HTERT RPE-1 (cell line): Measurements from ENCODE around the gene PRMT7.

Source experiments
- in situ Hi-C: fragments of 300-500 bp; cut with MboI; formaldehyde crosslinking; loops from 4 replicates; pipeline ENCODE4 v1.14.3; 2020; ENCODE audit warnings: low sequenced_read_pairs

PRMT7 gene

DNA sequence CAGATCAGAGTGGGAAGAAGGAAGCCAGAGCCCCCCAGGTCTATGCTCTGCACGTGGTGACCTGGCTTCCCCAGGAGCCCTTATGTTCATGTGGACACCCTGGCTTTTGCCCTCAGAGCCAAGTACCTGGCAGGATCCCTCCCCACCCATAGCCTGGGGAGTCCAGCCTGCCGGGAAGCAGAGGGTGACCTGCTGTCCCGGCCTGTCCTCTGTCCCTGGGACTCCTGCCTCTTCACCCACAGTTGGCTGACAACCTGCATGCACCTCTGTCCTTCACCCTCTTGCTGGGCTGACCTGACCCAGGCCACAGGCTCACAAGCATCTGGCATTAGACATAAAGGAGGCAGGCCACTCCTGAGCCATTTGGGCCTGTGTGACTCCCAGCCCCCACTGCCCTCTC is 77.3 kb downstream of the PRMT7 start:
- in situ Hi-C loops: no loop called here

DNA sequence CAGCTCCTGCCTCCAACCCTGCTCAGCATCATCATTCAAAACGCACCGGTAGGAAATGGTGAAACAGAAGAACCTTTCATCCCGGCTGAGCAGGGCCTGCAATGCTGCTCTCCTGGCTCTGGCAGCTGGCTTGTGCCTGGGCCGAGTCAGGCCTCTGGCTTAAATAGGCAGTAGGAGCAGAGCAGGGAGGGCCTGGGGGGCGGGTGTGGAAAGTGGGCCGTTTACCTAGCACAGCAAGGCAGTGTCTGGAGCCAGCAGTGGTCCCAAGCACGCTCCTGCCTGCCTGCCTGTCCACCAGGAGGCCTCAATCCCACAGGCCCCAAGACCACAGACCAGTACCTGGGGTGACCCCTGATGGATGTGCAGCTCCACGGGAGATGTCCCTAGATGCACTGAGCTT is 78.2 kb downstream of the PRMT7 start:
- in situ Hi-C loops: no loop called here

DNA sequence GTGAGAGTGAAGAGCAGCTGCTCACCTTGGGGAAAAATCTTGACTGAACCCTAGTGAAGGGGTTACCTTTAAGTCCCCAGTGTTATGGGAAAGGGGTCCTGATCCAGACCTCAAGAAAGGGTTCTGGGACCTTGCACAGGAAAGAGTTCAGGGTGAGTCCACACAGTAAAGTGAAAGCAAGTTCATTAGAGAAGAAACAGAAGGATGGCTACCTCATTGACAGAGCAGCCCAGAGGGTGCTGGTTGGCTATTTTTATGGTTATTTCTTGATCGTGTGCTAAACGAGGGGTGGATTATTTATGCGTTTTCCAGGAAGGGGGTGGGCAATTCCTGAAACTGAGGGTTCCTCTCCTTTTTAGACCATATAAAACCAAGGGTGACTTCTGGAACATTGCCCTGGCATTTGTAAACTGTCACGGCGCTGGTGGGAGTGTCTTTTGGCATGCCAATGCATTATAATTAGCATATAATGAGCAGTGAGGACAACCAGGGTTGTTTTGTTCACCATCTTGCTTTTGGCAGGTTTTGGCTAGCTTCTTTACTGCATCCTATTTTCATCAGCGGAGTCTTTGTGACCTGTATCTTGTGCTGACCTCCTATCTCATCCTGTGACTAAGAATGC is 79.0 kb downstream of the PRMT7 start:
- in situ Hi-C loops: no loop called here

DNA sequence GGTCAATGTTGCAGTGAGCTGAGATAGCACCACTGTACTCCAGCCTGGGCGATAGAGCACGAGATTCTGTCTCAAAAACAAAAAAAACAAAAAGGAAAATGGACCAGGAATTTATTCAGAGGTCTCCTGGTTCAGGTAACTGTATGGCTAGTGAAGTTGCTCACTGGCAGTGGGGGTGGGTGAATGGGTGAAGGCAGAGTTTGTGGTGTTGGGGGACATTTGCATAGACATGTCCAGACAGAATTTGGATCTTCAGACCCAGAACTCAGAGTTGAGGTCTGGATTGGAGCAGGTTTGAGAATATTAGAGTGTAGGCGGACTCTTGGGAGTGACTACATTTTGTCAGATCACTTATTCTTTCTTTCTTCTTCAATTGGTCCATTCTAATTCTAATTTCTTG is 82.5 kb downstream of the PRMT7 start:
- in situ Hi-C loops: no loop called here

DNA sequence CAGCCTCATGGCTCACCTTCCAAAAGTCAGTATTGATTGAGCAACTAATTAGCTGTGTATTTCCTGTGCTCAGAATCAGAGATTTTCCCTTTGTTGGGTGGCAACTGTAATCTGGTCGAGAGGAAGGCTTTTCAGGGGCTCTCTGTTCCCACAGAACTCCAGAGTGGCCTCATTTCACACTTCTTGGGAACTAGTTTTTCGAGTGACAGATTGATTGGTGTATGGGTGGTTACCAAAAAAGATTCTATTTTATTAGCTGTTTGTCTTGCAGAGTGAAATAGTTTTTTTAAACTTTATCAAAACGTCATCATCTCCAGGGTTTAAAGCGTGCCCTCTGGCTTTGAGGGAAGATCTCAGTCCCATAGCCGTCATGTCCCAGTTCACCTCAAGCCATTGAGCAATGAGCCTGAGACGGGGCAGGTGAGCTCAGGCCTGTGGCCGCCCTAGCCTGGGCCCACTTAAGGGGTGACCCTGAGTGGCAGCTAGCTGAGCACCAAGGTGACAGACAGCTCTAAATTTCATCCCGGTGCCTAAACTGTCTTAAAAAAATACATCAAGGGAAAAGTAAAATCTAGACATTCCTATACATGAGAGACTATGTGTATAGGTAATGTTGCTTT is 84.5 kb downstream of the PRMT7 start:
- in situ Hi-C loops: no loop called here

DNA sequence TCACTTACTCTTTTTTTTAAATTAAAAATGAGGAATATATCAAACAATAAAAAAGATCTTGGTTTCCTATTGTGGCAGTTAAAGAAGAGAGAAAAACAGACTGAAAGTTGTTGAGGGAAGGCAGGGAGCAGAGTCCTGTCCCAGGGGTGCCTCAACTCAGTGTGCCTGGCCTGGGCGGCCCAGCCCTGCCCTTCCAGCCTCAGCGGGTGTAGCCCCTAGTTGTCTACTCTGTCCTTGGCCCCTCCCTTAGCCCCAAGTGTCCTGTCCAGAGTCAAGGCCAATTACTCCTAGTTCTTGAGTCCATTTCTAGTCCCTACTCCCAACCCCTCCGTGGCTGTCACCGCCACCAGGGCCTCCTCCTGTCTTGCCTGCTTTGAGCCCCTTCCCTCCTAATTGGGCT is 85.0 kb downstream of the PRMT7 start:
- in situ Hi-C loops: no loop called here

DNA sequence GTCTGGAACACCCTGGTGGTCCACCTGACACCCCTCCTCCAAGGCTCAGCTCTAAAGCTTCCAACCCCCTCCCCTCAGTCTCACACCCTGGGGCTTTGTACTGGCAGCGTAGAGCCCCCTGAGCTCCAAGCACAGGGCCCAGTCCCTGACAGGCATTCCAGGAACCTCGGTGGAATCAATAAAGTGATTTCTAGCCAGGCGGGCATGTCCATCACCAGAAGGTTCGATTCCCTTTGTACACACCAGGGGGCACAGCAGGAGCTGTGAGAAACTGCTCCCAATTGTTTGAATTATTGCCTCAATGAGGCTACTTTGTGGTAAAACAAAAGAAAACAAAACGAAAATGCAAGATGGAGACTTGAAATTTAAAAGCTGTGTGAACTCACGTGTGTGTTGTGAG is 85.7 kb downstream of the PRMT7 start:
- in situ Hi-C loops: no loop called here

DNA sequence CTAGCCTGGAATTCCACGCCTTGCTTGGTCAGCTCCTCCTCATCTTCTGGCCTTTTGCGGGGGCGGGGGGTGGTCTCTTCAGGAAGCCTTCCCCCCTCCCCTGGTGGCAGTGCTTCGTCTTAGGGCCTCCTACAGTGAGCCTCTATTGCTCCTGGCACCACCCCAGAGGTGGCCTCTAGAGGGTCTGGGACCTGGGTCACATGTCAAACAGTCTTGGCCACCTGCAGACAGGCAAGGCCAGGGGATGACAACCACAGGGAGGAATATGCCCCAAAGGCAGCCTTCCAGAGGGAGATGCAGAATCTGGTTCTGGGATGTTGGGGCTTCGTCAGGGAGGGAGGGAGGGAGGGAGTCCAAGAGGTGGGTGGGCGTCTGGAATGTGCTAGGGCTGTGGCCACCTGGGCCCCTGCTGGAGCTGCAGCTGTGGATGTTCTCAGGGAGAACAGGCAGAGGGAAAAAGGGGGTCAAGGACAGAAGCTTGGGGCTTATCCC is 86.9 kb downstream of the PRMT7 start:
- in situ Hi-C loops: no loop called here

DNA sequence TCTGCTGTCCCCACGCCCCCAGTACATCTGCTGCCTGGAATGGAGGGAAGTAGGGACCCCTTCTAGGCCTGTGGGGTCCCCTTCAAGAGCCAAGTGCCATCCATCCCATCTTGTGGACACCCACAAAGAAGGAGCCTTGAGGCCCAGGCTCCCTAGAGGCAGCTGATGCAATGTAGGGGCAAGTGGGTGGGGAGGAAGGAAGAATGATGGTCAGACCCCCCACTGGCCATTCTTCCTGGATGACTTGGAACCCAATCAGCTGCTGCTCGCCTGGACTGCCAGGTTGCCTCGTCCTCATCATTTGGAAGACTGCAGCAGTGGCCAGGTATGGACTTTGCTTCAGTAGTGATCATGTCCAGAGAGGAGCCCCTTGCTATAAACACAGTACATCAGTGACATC is 88.6 kb downstream of the PRMT7 start:
- in situ Hi-C loops: no loop called here

DNA sequence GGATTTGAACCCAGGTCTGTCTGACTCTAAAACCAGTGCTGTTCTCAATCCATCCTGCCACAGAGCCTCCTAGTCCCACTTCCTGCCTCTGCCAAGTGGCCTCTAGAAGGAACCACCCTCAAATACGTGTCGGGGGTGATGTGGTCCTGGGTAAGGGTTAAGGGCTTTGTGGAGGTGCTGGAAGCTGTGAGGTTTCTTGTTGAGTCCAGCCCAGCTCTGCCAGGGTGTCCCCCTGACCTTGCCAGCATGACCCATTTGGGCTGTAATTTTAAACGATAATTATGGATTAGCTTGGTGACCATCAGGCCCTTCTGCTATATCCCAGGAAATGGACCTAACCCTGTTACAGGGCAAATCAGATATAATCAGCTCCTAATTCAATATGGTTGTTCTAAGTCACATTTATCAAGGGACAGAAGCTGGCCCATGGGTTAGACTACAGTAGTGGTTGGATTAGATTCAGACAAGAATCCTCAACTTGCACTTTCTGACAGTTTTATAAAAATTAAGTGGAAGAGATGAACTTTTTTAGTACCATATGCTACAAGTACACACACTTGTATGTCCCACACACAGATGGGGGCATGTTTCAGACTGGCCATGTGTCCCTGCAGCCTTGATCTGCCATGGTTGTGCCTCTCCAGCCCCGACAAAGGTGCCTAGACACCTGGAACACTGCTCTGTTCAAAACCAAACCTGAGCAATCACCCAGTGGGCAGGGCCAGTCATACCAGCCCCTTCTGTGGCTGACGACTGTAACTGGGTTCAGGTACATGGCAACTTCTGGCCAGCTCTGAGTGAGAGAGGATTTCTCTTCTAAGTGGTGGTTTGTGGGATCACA is 89.5 kb downstream of the PRMT7 start:
- in situ Hi-C loops: no loop called here

DNA sequence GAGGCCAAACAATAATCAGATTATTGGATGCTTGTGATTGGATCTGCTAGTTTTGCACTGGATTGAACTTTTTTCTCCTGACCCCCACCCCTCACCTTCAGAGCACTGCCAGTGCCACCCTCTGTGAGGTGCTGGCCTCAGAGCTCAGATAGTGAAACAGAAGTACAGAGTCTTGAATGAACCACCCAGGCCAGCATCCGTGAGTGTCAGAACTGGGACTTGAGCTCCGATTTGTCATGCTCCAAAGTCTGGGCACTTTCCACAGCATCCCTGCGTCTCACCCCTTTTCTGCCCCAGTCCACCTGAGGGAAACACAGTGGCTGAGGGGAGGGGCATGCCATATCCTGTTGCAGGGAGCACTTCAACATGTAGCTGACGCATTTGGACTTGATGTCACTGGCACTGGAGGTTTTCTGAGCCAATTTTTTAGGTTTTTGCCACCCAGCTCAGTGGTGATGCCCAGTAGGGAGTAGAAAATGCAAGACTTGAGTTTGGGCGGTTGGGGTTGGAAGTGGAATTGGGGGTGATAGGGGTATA is 90.2 kb downstream of the PRMT7 start:
- in situ Hi-C loops: no loop called here

DNA sequence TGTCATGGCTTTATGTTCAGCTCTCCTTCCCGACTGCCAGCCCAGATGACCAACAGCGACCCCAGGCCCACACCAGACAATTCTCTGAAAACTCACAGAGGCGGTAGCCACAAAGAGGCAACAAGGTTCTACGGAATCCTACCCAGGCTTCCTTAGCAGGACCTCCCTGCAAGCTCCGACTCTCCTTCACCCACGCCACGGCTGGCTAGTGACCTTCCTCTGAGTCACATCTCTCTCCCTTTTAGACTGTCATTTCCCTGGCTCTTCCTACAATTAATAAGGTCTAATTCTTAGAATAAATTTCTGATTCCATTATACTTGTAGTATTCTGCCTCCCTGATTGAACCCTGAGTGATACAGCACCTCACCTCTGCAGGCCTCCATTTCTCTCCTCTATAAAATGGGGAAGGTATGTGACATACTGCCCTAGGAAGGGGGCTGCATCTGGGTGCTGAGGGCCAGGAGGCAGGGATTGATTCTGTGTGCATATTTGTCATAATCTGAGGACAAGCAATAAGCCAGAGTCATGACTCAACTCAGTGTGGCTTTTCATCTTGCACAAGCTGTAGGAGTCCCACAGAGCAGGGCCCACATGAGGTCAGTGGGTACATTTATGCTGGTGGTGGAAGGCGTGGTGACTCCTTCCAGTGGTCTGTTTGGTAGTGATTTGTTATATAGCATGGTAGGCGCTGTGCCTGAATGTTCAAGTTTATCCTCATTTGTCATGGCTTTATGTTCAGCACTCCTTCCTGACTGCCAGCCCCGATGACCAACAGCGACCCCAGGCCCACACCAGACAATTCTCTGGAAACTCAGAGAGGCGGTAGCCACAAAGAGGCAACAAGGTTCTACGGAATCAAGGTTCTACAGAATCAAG is 91.3 kb downstream of the PRMT7 start:
- in situ Hi-C loops: no loop called here

DNA sequence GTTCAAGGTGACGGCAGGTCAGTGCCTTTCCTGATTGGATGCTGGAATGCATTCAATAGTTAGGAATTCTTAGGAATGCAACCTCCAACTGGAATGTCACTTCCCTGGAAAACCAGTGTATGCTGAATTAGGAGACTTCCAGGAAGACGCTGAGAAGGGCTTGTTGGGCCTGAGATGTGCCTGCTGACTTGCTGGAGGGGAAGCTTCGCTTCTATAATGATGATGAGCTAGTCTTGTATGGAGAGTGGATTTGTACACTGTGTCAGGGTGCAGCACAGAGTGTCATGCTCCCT is 91.9 kb downstream of the PRMT7 start:
- in situ Hi-C loops: no loop called here

DNA sequence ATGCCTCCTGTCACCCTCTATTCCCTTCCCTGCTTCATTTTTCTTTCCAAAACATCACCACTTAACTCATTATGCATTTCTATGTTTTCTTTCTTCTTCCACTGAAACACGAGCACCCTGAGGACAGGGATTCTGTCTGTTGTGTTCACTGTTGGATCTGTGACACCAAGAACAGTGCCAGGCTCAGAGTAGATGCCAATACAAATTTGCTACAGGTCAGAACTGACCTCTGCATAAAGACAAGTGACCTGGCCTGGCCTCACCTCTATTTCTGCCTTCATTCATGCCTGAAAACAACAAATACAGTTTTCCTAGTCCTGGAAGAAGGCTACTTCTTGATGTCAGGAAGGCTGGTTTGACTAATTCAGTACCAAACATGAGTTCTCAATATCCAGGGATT is 92.4 kb downstream of the PRMT7 start:
- in situ Hi-C loops: no loop called here

DNA sequence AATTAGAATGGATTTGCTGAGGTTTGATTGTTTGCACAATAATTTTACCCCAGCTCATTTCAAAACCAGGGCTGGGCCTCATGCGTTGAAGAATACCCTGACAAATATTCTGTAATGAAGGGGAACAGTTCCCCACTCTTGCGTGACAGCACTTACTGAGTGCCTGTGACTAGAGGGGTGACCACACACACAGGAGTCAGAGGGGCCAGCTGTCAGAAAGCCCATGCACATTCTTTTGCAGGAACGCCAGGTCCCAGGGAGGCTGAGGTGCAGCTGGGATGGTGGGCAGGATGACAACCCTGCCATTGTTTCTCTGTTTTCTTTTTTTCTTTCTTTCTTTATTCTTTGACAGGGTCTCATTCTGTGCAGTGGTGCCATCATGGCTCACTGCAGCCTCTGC is 92.9 kb downstream of the PRMT7 start:
- in situ Hi-C loops: no loop called here

DNA sequence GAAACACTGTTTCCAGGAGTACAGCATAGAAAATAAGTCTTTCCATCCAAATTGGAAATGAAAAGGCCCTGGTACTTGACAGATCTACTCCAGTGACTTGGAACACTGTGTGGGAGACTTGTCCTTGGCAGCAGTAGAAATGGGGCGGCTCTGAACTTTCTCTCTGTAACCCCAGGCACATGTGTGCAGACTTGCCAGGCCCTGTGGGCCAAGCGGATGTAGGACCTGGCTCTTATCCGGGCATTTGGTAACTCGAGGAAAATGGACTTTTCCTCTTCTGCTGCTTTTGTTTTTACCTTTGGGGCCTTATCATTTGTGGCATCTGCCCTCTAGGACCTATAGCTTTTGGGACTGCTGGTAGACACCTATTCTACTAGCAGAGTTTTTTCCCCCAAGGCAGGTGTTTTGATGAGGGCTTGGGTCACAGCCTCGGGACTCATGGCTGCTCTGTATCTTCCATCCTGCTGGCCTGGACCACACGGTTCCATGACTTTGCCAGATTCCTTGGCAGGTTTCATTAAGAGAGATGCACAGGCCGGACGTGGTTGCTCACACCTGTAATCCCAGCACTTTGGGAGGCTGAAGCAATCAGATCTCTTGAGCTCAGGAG is 94.0 kb downstream of the PRMT7 start:
- in situ Hi-C loops: no loop called here

DNA sequence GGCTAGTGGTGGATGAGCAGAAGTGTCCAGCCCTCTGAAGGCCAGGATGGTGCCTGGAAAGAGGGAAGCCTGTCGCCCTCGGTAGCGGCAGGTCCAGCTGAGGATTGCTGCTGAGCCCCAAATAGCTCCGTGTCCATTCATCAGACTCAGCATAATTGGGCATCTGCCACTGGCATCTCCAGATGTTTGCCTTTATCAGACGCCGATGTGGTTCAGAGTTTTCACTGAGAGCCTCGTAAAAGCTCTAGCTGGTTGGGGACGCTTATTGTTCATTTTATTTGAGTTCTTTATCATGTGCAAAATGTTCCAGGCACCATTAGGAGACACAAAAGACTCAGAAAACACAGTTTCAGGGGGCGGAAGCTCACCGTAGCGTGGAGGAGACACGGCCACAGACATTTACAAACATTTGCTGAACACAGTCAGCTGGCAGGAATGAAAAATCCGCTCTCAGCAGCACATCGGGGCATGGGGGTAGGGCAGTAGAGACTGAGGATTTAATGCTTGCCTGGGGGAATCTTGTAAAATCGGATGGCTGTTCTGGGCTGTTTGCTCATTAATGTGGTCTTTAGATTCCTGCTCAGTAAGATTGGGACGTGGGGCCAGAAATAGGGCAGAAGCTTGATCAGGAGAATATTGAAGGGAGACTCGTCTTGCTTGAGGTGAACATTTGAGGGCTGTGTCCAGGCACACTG is 95.8 kb downstream of the PRMT7 start:
- in situ Hi-C loops: no loop called here
